Activated CD4-positive, alpha-beta T cell treated with anti-CD3 and anti-CD28 coated beads, Interleukin-2, amount 50 U/mL, for 4 hours (primary cell): ENCODE measurements around the gene BCAR3.
"Not testable (repeated sequence)": the region's sequence is repeated elsewhere in the genome, so short reads cannot be mapped to it uniquely, and the experiment has no call there.

ENCODE experiments used
- DNase-seq, 2 experiments: peaks; one replicate each; pipeline ENCODE4 v3.0.0-alpha.2; 2020

The BCAR3 gene

DNA sequence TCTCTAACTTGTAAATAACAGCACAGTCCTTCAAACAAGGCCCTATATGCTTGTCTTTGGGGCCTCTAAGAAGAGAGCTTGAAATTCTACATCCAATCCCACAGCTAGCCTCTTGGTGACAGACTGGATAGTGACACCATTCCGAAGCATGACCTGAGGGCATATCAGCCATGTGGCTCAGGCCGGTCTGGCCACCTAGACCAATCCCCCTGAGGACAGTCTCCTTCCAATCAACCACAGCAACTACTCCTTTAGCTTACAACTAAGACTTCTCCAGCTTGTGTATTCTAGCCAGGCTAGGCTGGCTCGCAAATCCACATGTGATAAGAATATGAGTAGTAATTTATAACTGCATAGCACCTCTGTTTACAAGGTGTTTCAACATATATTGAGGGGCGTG is 14.0 kb downstream of the BCAR3 start:
- no peak for DNase-seq

DNA sequence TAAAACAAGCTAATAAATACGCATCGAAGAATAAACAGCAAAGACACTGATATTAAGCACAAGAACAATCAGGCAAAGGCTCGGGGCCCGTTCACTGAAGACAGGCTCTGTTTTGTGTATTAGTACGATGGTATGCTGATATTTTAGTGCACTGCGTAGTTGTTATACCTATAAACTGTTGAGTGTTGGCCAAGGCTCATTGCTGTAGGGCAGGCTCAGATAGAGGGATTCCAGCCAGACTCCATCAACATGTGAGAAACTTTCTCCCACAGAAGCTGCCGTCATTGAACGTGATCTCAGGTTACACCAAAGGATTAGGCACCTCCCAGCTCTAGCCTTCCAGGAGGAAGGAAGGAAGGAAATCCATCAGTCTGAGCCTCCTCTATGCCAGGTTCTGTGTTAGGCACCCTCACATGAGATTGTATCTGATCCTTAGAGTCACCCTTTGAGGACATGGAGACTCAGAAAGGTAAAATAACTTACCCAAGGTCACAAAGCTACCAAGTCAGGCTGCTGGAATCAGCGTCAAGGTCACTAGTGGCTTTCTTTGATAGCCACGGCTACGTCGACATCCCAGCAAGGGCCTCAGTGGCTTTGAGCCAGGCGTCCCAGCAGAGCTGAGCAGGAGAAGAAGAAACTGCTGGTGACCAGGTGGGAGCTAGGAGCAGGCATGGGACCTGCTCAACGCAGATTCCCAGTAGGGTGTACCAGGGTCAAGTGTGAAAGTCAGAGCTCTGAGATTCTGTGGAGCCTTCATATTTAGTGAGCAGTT is 14.8 kb downstream of the BCAR3 start:
- DNase-seq = no peak

DNA sequence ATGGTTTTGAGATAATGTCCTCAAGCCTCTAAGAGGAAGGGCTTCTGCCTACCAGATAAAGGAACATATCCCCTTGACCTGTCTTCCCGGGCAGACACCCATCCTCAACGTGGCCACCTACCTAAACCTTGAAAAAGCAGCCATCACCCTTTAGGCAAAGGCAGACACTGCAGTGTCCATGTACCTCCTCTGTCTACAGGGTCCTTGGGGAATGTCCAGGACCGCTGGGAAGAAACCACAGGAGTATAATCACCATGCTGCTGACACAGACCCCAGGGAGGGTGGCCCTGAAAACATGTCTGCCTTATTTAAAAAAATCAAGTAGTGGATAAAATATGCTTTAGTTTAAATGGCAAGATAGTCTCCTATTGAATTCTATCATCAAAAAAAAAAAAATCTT is 16.6 kb downstream of the BCAR3 start:
- DNase-seq = no peak

DNA sequence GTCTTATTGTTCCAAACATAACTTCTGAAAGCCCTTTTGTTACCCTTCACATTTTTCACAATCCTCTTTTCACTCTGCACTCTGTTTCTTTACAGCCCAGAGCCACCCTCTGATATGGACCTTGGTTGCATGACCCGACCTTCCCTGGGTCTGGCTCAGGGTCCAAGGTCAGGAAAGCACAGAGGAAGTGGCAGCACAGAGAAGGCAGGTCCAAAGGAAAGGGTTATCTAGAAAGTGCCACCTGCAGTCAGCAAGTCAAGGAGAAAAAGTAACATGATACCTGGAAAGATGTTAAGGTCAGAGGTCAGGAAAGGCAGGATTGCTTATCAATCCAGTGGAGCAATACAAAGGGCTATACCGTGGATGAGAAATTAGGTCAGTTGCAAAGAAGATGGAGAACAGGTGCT is 18.4 kb downstream of the BCAR3 start:
- DNase-seq = no peak

DNA sequence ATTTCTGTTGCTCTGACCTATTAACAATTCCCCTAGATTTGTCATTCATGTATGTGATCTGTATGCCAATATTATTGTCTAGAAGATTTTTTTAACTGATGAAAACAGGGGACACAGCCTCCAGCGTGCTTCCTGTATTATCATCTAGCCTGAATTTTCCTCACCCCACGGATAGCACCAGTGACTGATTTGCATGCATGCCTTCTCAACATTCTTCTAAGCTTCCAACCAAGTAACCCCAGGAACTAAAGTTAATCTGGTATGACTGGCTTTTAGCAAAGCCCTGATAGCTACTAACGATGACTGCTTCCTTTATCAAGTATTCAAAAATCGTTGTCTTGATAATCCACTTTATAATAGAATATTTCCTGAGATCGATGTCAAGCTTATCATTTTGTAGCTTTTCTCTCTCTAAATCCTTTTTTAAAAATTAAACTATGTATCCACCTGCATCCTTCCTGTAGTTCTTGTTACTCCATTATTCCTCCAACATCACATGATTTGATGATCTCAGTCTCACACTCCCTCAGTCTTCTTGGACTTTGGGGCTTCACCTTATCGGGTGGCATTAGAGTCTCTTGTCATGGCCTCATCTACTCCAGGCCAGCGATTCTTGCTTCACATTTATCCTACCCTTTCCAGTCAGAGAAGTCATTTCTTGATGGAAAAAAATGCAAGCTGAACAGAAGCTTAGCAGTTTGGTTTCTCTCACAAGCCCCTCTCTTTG is 19.0 kb downstream of the BCAR3 start:
- no peak for DNase-seq

DNA sequence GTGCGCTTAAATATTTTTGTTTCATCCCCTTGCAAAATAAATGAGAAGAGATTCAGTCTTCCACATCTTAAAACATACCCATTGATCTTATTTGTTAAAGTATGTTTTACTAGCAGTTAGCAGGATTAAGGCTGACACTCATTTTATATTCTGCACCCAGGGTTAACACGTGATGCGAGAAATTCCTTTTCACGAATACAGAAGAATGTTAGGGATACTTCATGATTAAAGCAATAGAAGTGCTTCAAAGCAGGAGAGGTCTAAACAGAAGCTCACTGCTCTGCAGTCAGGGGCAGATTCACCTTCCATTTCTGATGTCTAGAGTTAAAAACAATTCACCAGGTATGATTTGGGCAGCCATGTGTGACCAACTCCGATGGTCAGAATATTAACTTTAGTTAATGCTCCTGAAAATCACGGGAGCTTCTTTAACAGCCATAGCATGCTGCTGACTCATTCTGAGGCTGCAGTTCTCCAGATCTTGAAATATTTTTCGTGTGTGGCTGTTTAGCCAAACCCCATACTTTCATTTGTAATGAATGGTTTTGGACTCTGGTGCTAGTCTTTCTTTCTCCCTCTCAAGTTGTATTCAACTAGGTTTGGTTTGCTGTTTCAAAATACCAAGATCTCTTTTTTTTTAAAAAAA is 19.7 kb downstream of the BCAR3 start:
- no peak for DNase-seq

DNA sequence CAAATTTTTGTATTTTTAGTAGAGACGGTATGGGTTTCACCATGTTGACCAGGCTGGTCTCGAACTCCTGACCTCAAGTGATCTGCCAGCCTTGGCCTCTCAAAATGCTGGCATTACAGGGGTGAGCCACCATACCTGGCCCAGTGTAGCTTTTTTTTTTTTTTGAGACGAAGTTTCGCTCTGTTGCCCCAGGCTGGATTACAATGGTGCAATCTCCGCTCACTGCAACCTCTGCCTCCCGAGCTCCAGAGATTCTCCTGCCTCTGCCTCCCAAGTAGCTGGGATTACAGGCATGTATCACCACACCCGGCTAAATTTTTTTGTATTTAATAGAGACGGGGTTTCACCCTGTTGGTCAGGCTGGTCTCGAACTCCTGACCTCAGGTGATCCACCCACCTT is 20.3 kb downstream of the BCAR3 start:
- not testable (repeated sequence) for DNase-seq

DNA sequence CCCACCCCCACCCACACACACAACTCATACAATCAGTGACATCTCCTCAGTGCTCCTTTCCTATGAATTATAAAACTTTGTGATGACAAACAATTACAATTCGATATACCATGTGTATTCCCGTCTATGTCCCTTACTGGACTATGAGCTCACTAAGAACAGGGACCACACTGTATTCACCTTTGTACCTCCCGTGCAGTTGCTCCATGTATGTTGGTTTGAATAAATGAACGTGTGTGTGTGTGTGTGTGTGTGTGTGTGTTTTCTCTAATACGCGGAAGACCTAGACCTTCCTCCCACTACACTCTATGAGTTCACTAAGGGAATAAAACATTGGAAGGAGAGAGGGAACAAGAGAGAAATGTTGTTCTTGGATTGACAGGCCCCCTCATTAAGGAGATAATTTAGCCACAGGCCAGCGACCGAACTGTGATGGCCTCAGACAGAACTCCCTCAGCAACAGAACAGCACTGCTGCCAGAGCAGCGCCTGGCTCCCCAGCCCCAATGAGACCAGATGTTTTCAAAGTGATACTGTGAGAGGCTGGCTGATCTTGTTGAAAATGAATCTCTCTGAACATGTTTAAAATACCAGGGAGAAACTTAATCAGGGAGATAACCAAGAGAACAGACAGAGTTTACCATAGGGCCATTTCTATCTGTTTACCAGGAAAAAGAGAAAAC is 21.7 kb downstream of the BCAR3 start:
- no peak for DNase-seq

DNA sequence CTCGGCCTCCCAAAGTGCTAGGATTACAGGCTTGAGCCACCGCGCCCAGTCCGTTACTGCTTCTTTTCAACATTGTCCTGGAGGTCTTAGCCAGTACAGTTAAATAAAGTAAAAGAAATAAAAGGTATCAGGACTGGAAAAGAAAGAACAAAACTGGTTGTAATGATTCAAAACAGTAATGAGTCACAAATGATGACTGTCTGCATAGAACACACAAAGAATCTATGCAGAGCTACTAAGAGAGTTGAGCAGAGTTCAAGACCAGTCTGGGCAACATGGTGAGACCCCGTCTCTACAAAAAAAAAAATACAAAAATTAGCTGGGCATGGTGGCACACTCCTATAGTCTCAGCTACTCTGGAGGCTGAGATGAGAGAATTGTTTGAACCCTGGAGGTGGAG is 23.4 kb downstream of the BCAR3 start:
- no peak for DNase-seq

DNA sequence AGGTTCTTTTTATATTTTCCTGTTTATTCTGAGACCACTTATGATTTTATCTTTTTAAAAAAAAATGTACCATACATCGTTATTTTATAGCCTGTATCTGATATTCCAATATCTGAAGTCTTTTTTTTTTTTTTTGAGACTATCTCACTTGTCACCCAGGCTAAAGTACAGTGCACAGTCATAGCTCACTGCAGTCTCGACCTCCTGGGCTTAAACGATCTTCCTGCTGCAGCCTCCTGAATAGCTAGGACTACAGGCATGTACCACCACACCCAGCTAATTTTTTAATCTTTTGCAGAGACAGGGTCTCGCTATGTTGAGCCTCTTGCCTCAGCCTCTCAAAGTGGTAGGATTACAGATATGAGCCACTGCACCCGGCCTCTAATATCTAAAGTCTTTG is 25.1 kb downstream of the BCAR3 start:
- no peak for DNase-seq

DNA sequence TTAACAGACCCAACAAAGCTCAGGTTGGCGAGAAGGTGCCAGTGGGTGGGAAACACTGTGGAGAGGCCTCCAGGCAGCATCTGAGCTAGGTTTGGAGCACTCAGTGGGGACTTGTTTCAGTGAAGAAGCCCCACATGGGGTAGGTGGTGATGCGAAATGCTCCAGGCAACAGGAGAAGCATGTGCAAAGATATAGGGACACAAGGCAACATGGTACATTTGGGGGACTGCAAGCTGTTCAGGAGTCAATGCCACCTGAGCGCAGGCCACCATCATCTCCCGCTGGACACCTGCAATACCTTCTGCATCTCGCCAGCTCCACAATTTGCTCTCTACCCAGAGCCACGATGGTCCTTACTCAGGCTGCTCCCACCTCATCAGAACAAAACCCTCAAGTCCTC is 28.0 kb downstream of the BCAR3 start:
- DNase-seq = no peak

DNA sequence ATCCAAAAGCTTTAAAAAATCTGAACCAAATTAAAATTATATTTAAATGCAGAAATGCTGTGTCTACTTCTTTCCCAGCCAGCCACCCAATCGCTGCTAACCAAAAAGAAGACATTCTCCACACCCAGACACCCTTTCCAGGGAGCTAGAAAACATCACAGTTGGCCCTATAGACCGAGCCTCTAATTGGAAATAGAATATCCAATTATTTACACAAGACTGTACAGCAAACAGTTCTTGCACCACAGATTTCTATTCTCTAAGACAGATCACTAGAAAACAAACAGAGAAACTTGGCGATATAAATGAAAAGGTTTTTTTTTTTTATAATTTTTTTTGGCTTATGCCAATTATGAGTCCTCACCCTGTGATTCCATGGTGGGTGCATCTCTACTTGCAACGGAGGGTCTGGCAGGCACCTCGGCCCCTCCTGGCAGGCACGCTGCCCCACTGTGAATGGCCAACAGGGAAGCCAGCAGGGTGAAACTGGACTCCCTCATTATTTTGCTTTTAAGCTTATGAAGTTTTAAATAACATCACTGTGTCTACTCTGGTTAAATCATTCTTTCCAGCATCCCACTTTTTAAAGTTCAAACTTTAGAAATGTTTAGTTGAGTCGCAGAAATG is 29.2 kb downstream of the BCAR3 start:
- DNase-seq = no peak

DNA sequence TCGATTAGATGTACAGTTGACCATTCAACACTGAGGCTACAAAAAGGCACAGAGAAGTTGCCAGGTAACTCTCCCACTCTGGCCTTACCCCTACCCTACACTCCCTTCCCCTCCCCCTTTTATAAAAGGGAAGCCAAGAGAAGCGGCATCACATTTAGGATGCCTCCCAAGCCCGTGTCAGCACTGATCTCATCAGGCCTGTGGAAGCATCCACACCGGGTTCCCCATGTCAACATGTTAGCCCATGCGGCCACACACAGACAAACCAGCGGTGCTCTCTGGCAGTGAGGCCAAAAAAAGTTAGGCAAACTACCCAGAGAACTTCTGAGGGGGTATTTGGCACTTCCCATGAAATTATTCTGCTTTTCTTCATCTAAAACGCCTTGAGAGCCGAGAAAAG is 29.9 kb downstream of the BCAR3 start:
- DNase-seq = no peak

DNA sequence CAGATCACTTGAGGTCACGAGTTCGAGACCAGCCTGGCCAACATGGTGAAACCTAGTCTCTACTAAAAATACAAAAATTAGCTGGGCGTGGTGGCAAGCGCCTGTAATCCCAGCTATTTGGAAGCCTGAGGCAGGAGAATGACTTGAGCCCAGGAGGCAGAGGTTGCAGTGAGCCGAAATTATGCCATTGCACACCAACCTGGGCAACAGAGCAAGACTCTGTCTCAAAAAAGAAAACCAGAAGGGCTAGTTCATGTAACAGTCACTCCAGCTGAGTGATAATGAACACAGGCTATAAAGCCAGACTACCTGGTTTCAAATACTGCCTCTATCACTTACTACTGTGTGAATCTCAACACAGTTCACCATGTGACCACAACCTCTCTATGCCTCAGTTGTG is 31.5 kb downstream of the BCAR3 start:
- DNase-seq = not testable (repeated sequence)

DNA sequence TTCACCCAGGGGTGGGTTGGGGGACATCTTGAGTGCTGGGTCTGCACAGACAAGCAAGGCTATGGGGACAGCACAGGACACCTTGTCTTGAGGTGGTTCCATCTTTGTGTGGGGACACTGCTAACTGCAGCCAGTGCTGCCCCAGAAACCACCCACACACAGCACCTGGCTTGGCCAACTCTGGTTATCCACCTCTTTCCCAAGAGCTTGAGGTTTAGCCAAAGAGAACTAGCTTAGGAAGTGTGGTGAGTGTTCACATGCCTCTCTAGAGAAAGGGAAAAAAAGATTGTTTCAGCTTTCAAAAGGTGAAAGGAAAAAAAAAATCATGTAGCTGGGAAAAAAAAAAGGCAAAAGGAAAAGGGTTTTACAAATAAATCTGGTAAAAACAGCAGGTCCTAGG is 32.4 kb downstream of the BCAR3 start:
- DNase-seq = no peak

DNA sequence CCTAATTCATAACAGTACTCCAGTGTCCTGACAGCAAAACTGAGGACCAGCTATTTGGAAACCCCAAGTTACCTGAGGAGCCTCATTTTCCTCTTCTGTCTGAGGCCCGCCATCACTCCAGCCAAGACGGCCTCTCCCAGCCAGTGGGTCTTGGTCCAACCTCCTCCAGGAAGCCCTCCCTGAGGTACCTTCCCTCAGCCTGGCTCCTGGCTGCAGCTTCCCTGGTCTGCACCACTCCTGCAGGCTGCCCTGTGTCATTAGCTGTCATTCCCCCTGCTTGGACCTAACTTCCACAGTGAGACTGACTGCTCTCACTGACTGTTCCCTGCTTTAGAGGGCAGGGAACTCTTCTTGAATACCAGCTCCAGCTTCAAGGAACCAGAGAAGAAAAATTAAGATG is 33.0 kb downstream of the BCAR3 start:
- DNase-seq = no peak

DNA sequence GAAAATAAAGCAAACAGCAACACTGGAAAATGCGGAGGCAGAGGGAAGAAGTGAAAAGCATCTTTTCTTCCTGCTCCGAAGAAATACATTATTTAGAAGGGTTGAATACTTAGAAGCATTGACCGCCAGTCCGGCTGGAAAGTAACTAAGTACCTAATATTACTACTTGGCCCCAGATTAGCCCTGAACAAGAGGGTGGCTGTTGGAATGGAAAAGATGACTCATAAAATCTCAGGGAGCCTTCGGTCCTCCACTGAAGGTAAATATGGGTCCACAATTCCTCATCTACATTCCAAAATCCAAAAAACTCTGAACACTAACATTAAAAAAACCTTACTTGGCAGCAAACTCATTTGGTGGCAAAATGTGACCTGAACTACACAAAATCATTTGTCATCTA is 40.1 kb downstream of the BCAR3 start:
- DNase-seq = no peak

DNA sequence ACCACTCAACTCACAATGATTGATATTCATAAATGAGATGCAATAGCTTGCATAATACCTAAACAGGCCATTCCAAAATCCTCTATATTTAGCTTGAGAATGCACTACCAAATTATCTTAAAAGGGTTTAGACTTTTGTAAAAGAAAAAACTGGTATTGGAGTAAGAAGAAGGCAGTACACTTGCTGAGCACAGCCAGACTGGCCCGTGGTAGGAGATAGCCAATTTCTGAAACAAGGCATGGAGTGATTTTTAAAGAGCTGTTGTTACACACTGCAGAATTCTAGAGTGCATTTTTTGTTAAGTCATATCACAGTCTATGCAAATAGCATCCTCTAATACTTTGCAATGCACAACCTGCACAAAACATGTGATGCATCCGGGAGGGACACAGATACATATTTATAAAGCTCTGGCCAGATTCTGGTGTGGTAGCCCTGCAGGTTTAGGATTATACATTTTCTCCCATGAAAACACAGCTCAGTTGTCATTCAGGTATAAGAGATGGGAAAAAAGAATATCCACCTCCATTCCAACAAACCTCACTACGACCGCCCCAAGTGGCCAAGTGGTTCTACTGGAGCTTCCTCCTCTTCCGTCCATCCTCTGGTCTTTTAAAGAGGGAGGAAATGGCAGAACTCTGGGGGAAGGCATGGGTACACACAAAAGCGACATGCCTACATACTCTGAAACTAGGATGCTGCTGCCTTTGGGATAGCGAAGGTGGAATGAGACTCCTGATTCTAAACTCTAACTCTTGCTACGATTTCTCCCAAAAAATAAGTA is 40.8 kb downstream of the BCAR3 start:
- no peak for DNase-seq

DNA sequence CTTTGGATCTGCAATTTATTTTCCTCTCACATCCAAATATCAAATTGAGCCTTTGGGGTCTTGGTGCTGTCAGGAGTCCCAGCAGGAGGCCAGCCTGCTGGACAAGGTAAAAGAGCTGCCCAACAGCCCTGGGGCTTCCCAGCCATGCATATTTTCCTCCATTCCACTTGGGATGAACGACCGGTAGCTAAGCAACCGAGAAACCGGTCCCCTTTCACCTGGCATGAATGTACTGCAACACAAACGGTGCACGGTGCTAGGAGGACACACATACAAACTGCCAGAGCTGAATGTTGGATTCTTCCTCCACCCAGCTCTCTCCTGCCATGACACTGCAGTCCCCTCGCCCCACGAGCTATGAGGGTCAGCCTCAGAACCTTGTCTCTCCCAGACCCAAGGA is 42.7 kb downstream of the BCAR3 start:
- DNase-seq = no peak

DNA sequence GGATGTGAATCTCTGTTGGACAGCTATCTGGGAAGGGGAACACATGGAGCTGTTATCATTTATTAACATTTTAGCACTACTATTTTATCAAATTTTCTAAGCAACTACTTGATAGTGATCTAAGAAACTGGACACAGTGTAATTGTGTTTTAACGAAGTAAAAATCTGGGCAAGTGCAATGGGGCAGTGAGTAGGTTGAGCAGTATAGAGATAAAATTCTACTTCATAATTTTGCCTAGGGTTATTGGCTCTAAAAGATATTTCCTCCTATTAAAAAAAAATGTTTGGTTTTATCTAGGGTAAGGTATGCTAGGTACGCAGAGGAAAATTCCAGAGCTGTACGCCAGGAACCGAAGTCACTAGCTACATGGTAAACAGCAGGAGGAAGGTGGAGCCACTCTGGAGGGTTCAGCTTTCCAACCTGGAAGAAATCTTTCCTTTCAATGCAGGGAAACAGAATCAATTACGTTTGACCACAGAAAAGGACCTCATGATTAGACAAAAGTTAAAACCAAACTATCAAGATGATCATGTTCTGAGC is 43.3 kb downstream of the BCAR3 start:
- DNase-seq = no peak

DNA sequence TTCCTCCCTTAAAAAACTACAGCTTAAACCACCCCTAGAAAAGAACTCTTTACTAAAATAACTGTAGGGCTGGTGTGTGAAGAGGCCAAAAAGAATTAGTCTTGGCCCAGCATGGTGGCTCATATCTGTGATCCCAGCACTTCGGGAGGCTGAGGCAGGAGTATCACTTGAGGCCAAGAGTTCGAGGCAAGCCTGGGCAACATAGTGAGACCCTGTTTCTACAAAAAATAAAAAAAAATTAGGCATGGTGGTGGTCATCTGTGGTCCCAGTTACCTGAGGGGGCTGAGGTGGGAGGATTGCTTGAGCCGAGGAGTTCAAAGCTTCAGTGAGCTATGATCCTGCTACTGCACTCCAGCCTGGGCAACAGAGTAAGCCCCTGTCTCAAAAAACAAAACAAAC is 44.9 kb downstream of the BCAR3 start:
- DNase-seq = no peak
